LHCN-M2 (cell line): Measurements from ENCODE around the gene SLAIN2. TPM values are rescaled to one million over a fixed set of nuclear protein-coding genes. Genes with fewer than 3 reads are reported as not detected.

Experiments
- DNase-seq: peaks from one replicate; pipeline ENCODE4 v3.0.0-alpha.2; 2012; ENCODE audit warnings: low read depth
- total RNA-seq: library from RNA; depleted of rRNA; stranded (reverse); fragments of >200 nt; gene quantifications from 2 replicates; pipeline ENCODE4 v1.2.3, GENCODE V29; 2014

SLAIN2 gene
- total RNA-seq, 1 experiment from 2014 or later = 80.9 TPM

GRCh38 chr4:48369248-48369647, 27.9 kb downstream of the SLAIN2 start:
- DNase-seq = no peak

GRCh38 chr4:48369771-48370170, 28.4 kb downstream of the SLAIN2 start:
- no peak for DNase-seq

- no peak for DNase-seq
Observed at GRCh38 chr4:48370260-48371134, 29.2 kb downstream of the SLAIN2 start.

GRCh38 chr4:48372272-48372671, 30.9 kb downstream of the SLAIN2 start:
- DNase-seq = no peak

GRCh38 chr4:48375651-48376304, 34.4 kb downstream of the SLAIN2 start:
- peak; percentile 79 for DNase-seq

- DNase-seq = no peak
Observed at GRCh38 chr4:48379587-48380180, 38.4 kb downstream of the SLAIN2 start.

- DNase-seq = peak; percentile 63
Observed at GRCh38 chr4:48380583-48381167, 39.3 kb downstream of the SLAIN2 start.

- DNase-seq = peak; percentile 47
Observed at GRCh38 chr4:48388525-48389154, 47.3 kb downstream of the SLAIN2 start.

- DNase-seq = no peak
Observed at GRCh38 chr4:48396043-48396442, 54.7 kb downstream of the SLAIN2 start.

GRCh38 chr4:48400416-48400815, 59.1 kb downstream of the SLAIN2 start:
- no peak for DNase-seq

- DNase-seq = peak; percentile 10
Observed at GRCh38 chr4:48403358-48403757, 62.0 kb downstream of the SLAIN2 start.

- DNase-seq = no peak
Observed at GRCh38 chr4:48403779-48404178, 62.5 kb downstream of the SLAIN2 start.

- no peak for DNase-seq
Observed at GRCh38 chr4:48405924-48406323, 64.6 kb downstream of the SLAIN2 start.

GRCh38 chr4:48409203-48409602, 67.9 kb downstream of the SLAIN2 start:
- peak; percentile 19 for DNase-seq

GRCh38 chr4:48410812-48411211, 69.5 kb downstream of the SLAIN2 start:
- DNase-seq = no peak

GRCh38 chr4:48420144-48420543, 78.8 kb downstream of the SLAIN2 start:
- DNase-seq = no peak

GRCh38 chr4:48421101-48421500, 79.8 kb downstream of the SLAIN2 start:
- no peak for DNase-seq

- DNase-seq = no peak
Observed at GRCh38 chr4:48428926-48429325, 87.6 kb downstream of the SLAIN2 start.

GRCh38 chr4:48429709-48430474, 88.6 kb downstream of the SLAIN2 start:
- no peak for DNase-seq

GRCh38 chr4:48431401-48431800, 90.1 kb downstream of the SLAIN2 start:
- DNase-seq = no peak

- DNase-seq = no peak
Observed at GRCh38 chr4:48432017-48432416, 90.7 kb downstream of the SLAIN2 start.
